Endothelial cell of umbilical vein (primary cell): ENCODE data around the gene LRP5. TPM values are rescaled to one million over a fixed set of nuclear protein-coding genes. Genes with fewer than 3 reads are reported as not detected.

Experiments used
- BruUV-seq: library from RNA; stranded (reverse); fragments of 400-500 nt; replicated peaks from 2 replicates; lab custom pipeline; 2021; lab: Mats Ljungman, UMichigan
- CTCF ChIA-PET: fragments of 300-600, 350-600 bp; sonication (Branson Sonifier 250); formaldehyde crosslinking; loops from one replicate; lab custom pipeline; 2021; ENCODE audit warnings: antibody characterized with exemption, inconsistent platforms; lab: Charles Lee
- POLR2A ChIA-PET: fragments of 300-600, 350-600 bp; sonication (Branson Sonifier 250); formaldehyde crosslinking; loops from one replicate; lab custom pipeline; 2021; ENCODE audit warnings: antibody characterized with exemption, inconsistent platforms; lab: Charles Lee
- DNase-seq: peaks from one replicate; pipeline ENCODE4 v3.0.0-alpha.2; 2011; ENCODE audit warnings: low read depth, low spot score
- FAIRE-seq: peaks from 2 replicates; lab custom pipeline; 2011; peaks lifted over from hg19 to GRCh38; lab: Jason Lieb, UNC
- H2AFZ ChIP-seq: 2 replicates; pipeline ENCODE4 v1.6.0; 2012; ENCODE audit warnings: low read depth, low read length, control low read depth, inconsistent platforms
- H3K27ac ChIP-seq: 2 replicates; pipeline ENCODE4 v1.5.1; 2011; ENCODE audit warnings: low read depth, mild to moderate bottlenecking, control low read depth, low read length, moderate library complexity; ENCODE audit not compliant: insufficient read depth
- H3K27me3 ChIP-seq, 2 experiments: 2 replicates each; pipeline versions ENCODE4 v1.6.0 to v1.6.1; 2011; ENCODE audit warnings: low read length in 2 of 2, mixed read lengths in 1 of 2; ENCODE audit not compliant: control insufficient read depth in 2 of 2, insufficient read depth in 2 of 2
- H3K36me3 ChIP-seq, 2 experiments: 2 replicates in 1 of 2; 3 replicates in 1 of 2; pipeline ENCODE4 v1.5.1; 2011; ENCODE audit warnings: low read length in 2 of 2, mild to moderate bottlenecking in 1 of 2, moderate library complexity in 1 of 2; ENCODE audit not compliant: control insufficient read depth in 2 of 2, insufficient read depth in 2 of 2; ENCODE audit errors: extremely low read depth in 1 of 2
- H3K4me1 ChIP-seq: 3 replicates; pipeline ENCODE4 v1.5.1; 2011; ENCODE audit warnings: mild to moderate bottlenecking, low read length; ENCODE audit not compliant: control insufficient read depth, insufficient read depth; ENCODE audit errors: extremely low read depth
- H3K4me2 ChIP-seq: 2 replicates; pipeline ENCODE4 v1.6.1; 2011; ENCODE audit warnings: low read length, control low read depth, mixed read lengths; ENCODE audit not compliant: insufficient read depth
- H3K4me3 ChIP-seq, 3 experiments: fragments of 200-600 bp in 1 of 3; sonication (generic), shearing (Covaris generic) in 1 of 3; replicated peaks in 1 of 3; 2 replicates each; pipeline ENCODE4 v1.5.1; 2011 to 2016; ENCODE audit warnings: control low read depth in 3 of 3, low read length in 3 of 3, mild to moderate bottlenecking in 2 of 3, inconsistent platforms in 1 of 3, low read depth in 1 of 3, moderate library complexity in 1 of 3; ENCODE audit not compliant: insufficient read depth in 1 of 3
- H3K79me2 ChIP-seq: 2 replicates; pipeline ENCODE4 v1.6.0; 2012; ENCODE audit warnings: low read length, inconsistent platforms; ENCODE audit not compliant: control insufficient read depth, insufficient read depth
- H3K9ac ChIP-seq: replicated peaks from 2 replicates; pipeline ENCODE3; 2011; ENCODE audit warnings: low read length, control low read depth; ENCODE audit not compliant: insufficient read depth; ENCODE audit errors: extremely low read depth
- H3K9me1 ChIP-seq: replicated peaks from 3 replicates; pipeline ENCODE4 v1.6.0; 2011; ENCODE audit warnings: mild to moderate bottlenecking, low read length; ENCODE audit not compliant: control insufficient read depth, insufficient read depth; ENCODE audit errors: extremely low read depth
- H3K9me3 ChIP-seq: replicated peaks from 2 replicates; pipeline ENCODE4 v1.5.1; 2012; ENCODE audit warnings: low read length, inconsistent platforms; ENCODE audit not compliant: control insufficient read depth, insufficient read depth
- H4K20me1 ChIP-seq: replicated peaks from 2 replicates; pipeline ENCODE3; 2011; ENCODE audit warnings: mild to moderate bottlenecking, low read length; ENCODE audit not compliant: control insufficient read depth, insufficient read depth; ENCODE audit errors: extremely low read depth
- EZH2 ChIP-seq: IDR thresholded peaks from 2 replicates; pipeline ENCODE4 v1.6.1; 2012; ENCODE audit warnings: borderline replicate concordance, low read depth, mild to moderate bottlenecking, moderate library complexity, low read length, inconsistent platforms; ENCODE audit not compliant: severe bottlenecking
- JUN ChIP-seq: IDR thresholded peaks from 2 replicates; pipeline ENCODE4 v1.6.1; 2011; ENCODE audit warnings: borderline replicate concordance, low read depth; ENCODE audit not compliant: insufficient read length, insufficient read depth
- MYC ChIP-seq: IDR thresholded peaks from one replicate; pipeline ENCODE4 v1.6.1; 2011; ENCODE audit warnings: mild to moderate bottlenecking, low read depth, low read length
- POLR2A ChIP-seq: IDR thresholded peaks from 2 replicates; pipeline ENCODE4 v1.6.1; 2012; ENCODE audit warnings: low read depth, mild to moderate bottlenecking, control low read depth, low read length
- dilution Hi-C: fragments of 300-500 bp; cut with MboI; formaldehyde crosslinking; loops from one replicate; pipeline ENCODE4 v1.15.0; 2019; ENCODE audit warnings: low sequenced_read_pairs; ENCODE audit not compliant: extremely low pct_ligation_motif_present
- intact Hi-C: fragments of 100-400 bp; cut with micrococcal nuclease; formaldehyde crosslinking; loops from one replicate; pipeline ENCODE4 v1.10.0; 2022
- polyA plus RNA-seq, 4 experiments: library from polyadenylated mRNA; depleted of rRNA in 3 of 4; stranded (reverse) in 3 of 4; unstranded in 1 of 4; fragments of >200 nt; gene quantifications; 2 replicates each; pipeline versions ENCODE4 v1.2.1 to v1.2.3, GENCODE V29; 2011 to 2012; ENCODE audit warnings: missing spikeins in 1 of 4
- total RNA-seq: library from RNA; stranded (reverse); gene quantifications from 2 replicates; pipeline ENCODE4 v1.2.3, GENCODE V29; 2021
- TF ChIP-seq, protein P1 (sequence below): IDR thresholded peaks from 2 replicates; pipeline ENCODE4 v1.6.1; 2011; ENCODE audit not compliant: insufficient read depth, insufficient read length
- TF ChIP-seq, protein P2 (sequence below), 2 donors: IDR thresholded peaks; 1 replicate in 1 of 2; 2 replicates in 1 of 2; pipeline ENCODE4 v1.5.1; 2011; ENCODE audit warnings: low read length in 2 of 2, mild to moderate bottlenecking in 2 of 2, moderate library complexity in 2 of 2, control low read depth in 1 of 2, inconsistent platforms in 1 of 2, low read depth in 1 of 2; ENCODE audit not compliant: insufficient read depth in 1 of 2; ENCODE audit errors: extremely low read depth in 1 of 2

The LRP5 gene
- total and polyA plus RNA-seq, 2 donors (not counting 3 experiments of a cell fraction or from before 2014, with no cell fraction given) = 35.1 to 51.8 TPM

DNA sequence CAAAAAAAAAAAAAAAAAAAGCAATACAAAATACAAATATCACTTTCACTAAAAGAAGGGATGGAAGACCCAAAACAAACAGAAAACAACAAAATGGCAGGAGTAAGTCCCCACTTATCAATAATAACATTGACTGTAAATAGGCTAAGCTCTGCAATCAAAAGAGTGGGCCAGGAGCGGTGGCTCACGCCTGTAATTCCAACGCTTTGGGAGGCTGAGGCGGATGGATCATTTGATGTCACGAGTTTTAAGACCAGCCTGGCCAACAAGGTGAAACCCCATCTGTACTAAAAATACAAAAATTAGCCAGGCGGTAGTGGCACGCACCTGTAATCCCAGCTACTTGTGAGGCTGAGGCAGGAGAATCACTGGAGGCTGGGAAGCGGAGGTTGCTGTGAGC lies 138.3 kb downstream of the LRP5 start:
- FAIRE-seq (no peak), DNase-seq (no peak)
- Histone ChIP-seq H3K4me2 (no peak overlapping the region), H3K9ac (no peak overlapping the region), H3K4me1 (no peaks in the 10 kb centered on the region), H3K27me3 (peaks cover 0 to 2% of the 10 kb centered on the region in 2 experiments), H3K9me3 (no peaks in the 10 kb centered on the region), H3K79me2 (no peaks in the 10 kb centered on the region), H3K9me1 (no peaks in the 10 kb centered on the region), H2AFZ (no peak overlapping the region), H3K4me3 (no peak overlapping the region), H3K27ac (no peak overlapping the region), H3K36me3 (peaks cover 0 to 4% of the 10 kb centered on the region in 2 experiments), H4K20me1 (no peaks in the 10 kb centered on the region)
- dilution Hi-C loops (no loop called here), intact Hi-C loops (no loop called here)
- TF ChIP-seq, protein P1, sequence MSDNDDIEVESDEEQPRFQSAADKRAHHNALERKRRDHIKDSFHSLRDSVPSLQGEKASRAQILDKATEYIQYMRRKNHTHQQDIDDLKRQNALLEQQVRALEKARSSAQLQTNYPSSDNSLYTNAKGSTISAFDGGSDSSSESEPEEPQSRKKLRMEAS = no peak
- no peak for TF ChIP-seq JUN
- TF ChIP-seq POLR2A = no peak
- no peak for TF ChIP-seq MYC
- TF ChIP-seq, protein P2, sequence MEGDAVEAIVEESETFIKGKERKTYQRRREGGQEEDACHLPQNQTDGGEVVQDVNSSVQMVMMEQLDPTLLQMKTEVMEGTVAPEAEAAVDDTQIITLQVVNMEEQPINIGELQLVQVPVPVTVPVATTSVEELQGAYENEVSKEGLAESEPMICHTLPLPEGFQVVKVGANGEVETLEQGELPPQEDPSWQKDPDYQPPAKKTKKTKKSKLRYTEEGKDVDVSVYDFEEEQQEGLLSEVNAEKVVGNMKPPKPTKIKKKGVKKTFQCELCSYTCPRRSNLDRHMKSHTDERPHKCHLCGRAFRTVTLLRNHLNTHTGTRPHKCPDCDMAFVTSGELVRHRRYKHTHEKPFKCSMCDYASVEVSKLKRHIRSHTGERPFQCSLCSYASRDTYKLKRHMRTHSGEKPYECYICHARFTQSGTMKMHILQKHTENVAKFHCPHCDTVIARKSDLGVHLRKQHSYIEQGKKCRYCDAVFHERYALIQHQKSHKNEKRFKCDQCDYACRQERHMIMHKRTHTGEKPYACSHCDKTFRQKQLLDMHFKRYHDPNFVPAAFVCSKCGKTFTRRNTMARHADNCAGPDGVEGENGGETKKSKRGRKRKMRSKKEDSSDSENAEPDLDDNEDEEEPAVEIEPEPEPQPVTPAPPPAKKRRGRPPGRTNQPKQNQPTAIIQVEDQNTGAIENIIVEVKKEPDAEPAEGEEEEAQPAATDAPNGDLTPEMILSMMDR (IDR thresholded peaks at IDR 0.05; ENCODE audit: extremely low read depth in 1 of 2, insufficient read depth in 1 of 2, low read depth in 1 of 2, low read length in 2 of 2) = no peak
- TF ChIP-seq EZH2 = no peak
- CTCF ChIA-PET = no interaction called here
- POLR2A ChIA-PET = interaction anchor here (0.7 kb wide), 1 partner anchor 106 kb away, joined by 6 read pairs; no protein-coding TSS in a partner anchor
- BruUV-seq = no TSS peak
